Thymus (tissue), 14 donors: ENCODE results near the gene TMEM9. TPM values are rescaled to one million over a fixed set of nuclear protein-coding genes. Genes with fewer than 3 reads are reported as not detected.

Experiments
- DNase-seq, 9 donors: peaks; one replicate each; pipeline ENCODE4 v3.0.0-alpha.2; 2013; ENCODE audit warnings: low spot score in 9 of 9, low read depth in 6 of 9, missing footprints in 1 of 9
- H3K27ac ChIP-seq, 2 donors: one replicate each; pipeline ENCODE4 v1.5.1; 2013; ENCODE audit warnings: control low read depth in 1 of 2, low read depth in 1 of 2, low read length in 1 of 2, mild to moderate bottlenecking in 1 of 2, moderate library complexity in 1 of 2
- H3K27me3 ChIP-seq, 2 donors: one replicate each; pipeline ENCODE4 v1.5.1; 2013; ENCODE audit warnings: low read length in 1 of 2; ENCODE audit not compliant: control insufficient read depth in 2 of 2, insufficient read depth in 1 of 2
- H3K36me3 ChIP-seq, 2 donors: one replicate each; pipeline ENCODE4 v1.5.1; 2013; ENCODE audit warnings: low read length in 1 of 2, mild to moderate bottlenecking in 1 of 2, moderate library complexity in 1 of 2; ENCODE audit not compliant: control insufficient read depth in 2 of 2, insufficient read depth in 2 of 2
- H3K4me1 ChIP-seq, 2 donors: one replicate each; pipeline ENCODE4 v1.5.1; 2013; ENCODE audit warnings: low read length in 2 of 2; ENCODE audit not compliant: control insufficient read depth in 2 of 2, insufficient read depth in 2 of 2
- H3K4me3 ChIP-seq, 2 donors: one replicate each; pipeline ENCODE4 v1.5.1; 2013; ENCODE audit warnings: low read length in 2 of 2, control low read depth in 1 of 2, mild to moderate bottlenecking in 1 of 2
- H3K9me3 ChIP-seq, 2 donors: one replicate each; pipeline ENCODE4 v1.5.1; 2013; ENCODE audit warnings: low read length in 1 of 2, mild to moderate bottlenecking in 1 of 2; ENCODE audit not compliant: control insufficient read depth in 2 of 2, insufficient read depth in 1 of 2
- WGBS: extraction: QIAGEN DNeasy Blood & Tissue Kit; methylation state at CpG from one replicate; pipeline ENCODE4 v1.1.7; 2013; 5-methylcytosine and 5-hydroxymethylcytosine counted together
- long read RNA-seq, 10 donors: transcript quantifications; one replicate each; lab custom pipeline, GENCODE V29; 2026
- polyA plus RNA-seq: library from polyadenylated mRNA; stranded (reverse); fragments of 200-250 nt; gene quantifications from one replicate; pipeline ENCODE4 v1.2.3, GENCODE V29; 2013
- total RNA-seq: library from RNA; stranded (reverse); fragments of 120-200 nt; gene quantifications from one replicate; pipeline ENCODE4 v1.2.4, GENCODE V29; 2013
- donor health status: healthy.

TMEM9 gene
- total RNA-seq = 31.5 TPM
- polyA plus RNA-seq = 57.5 TPM
- long read RNA-seq, donor 1, partial matches to known transcripts = 0 of 1 reads
- long read RNA-seq, donor 1, other reads (novel, unspliced or antisense) = 0 of 1 reads
- long read RNA-seq, donor 2, transcript TMEM9-204 (6 exons, 1,529 nt) = major isoform, 27 of 44 reads
- long read RNA-seq, donor 2, transcript TMEM9-201 (5 exons, 1,959 nt) = minor isoform, 14 of 44 reads
- long read RNA-seq, donor 2, partial matches to known transcripts = 0 of 44 reads
- long read RNA-seq, donor 2, other reads (novel, unspliced or antisense) = 0 of 44 reads
- long read RNA-seq, donor 3, transcript TMEM9-201 (5 exons, 1,959 nt) = minor isoform, 6 of 32 reads
- long read RNA-seq, donor 3, transcript TMEM9-204 (6 exons, 1,529 nt) = major isoform, 24 of 32 reads
- long read RNA-seq, donor 3, partial matches to known transcripts = 0 of 32 reads
- long read RNA-seq, donor 3, other reads (novel, unspliced or antisense) = 0 of 32 reads
- long read RNA-seq, donor 4, transcript TMEM9-204 (6 exons, 1,529 nt) = major isoform, 6 of 10 reads
- long read RNA-seq, donor 4, partial matches to known transcripts = 0 of 10 reads
- long read RNA-seq, donor 4, other reads (novel, unspliced or antisense) = 0 of 10 reads
- long read RNA-seq, donor 5, transcript TMEM9-206 (6 exons, 507 nt) = minor isoform, 5 of 72 reads
- long read RNA-seq, donor 5, transcript TMEM9-204 (6 exons, 1,529 nt) = major isoform, 36 of 72 reads
- long read RNA-seq, donor 5, transcript TMEM9-201 (5 exons, 1,959 nt) = minor isoform, 18 of 72 reads
- long read RNA-seq, donor 5, partial matches to known transcripts = 0 of 72 reads
- long read RNA-seq, donor 5, other reads (novel, unspliced or antisense) = 8 of 72 reads
- long read RNA-seq, donor 6, transcript TMEM9-204 (6 exons, 1,529 nt) = major isoform, 11 of 16 reads
- long read RNA-seq, donor 6, partial matches to known transcripts = 0 of 16 reads
- long read RNA-seq, donor 6, other reads (novel, unspliced or antisense) = 0 of 16 reads
- long read RNA-seq, donor 7, transcript TMEM9-204 (6 exons, 1,529 nt) = major isoform, 22 of 30 reads
- long read RNA-seq, donor 7, partial matches to known transcripts = 0 of 30 reads
- long read RNA-seq, donor 7, other reads (novel, unspliced or antisense) = 0 of 30 reads
- long read RNA-seq, donor 8, partial matches to known transcripts = 0 of 8 reads
- long read RNA-seq, donor 8, other reads (novel, unspliced or antisense) = 0 of 8 reads
- long read RNA-seq, donor 9, transcript TMEM9-204 (6 exons, 1,529 nt) = major isoform, 7 of 13 reads
- long read RNA-seq, donor 9, partial matches to known transcripts = 0 of 13 reads
- long read RNA-seq, donor 9, other reads (novel, unspliced or antisense) = 0 of 13 reads
- long read RNA-seq, donor 10, transcript TMEM9-201 (5 exons, 1,959 nt) = minor isoform, 6 of 24 reads
- long read RNA-seq, donor 10, transcript TMEM9-204 (6 exons, 1,529 nt) = major isoform, 16 of 24 reads
- long read RNA-seq, donor 10, partial matches to known transcripts = 0 of 24 reads
- long read RNA-seq, donor 10, other reads (novel, unspliced or antisense) = 0 of 24 reads

- Histone ChIP-seq H3K27ac (peak within 1 kb of the TSS in 1 of 2 donors; percentile 55), H3K36me3 (peaks cover 13 to 14% of the 10 kb centered on the region in 2 donors), H3K4me3 (peak within 1 kb of the TSS; percentile 85 to 93), H3K4me1 (peaks cover 4 to 11% of the 10 kb centered on the region in 2 donors), H3K9me3 (no peaks in the 10 kb centered on the region), H3K27me3 (no peaks in the 10 kb centered on the region)
- DNase-seq = peak; percentile 89 to 99 (median 97)
- 16% methylated on average over 31 of the region's 31 CpGs for WGBS
Measured at GRCh38 chr1:201154389-201155165, at the start of gene TMEM9. TMEM9 (minus strand) TSS chr1:201154474; CDS start chr1:201153923, 551 bp downstream.

GRCh38 chr1:201198598-201198997 lies 44.3 kb upstream of the TMEM9 start:
- Histone ChIP-seq H3K27ac (no peak overlapping the region), H3K9me3 (no peaks in the 10 kb centered on the region), H3K4me3 (no peak overlapping the region), H3K36me3 (no peaks in the 10 kb centered on the region), H3K4me1 (no peaks in the 10 kb centered on the region), H3K27me3 (peaks cover 0 to 2% of the 10 kb centered on the region in 2 donors)
- 97% methylated on average over 3 of the region's 3 CpGs for WGBS
- no peak for DNase-seq

- DNase-seq = no peak
- peaks cover 0 to 15% of the 10 kb centered on the region in 2 donors for H3K27me3 ChIP-seq
- no peaks in the 10 kb centered on the region for H3K36me3 ChIP-seq
- no peak overlapping the region for H3K27ac ChIP-seq
- no peaks in the 10 kb centered on the region for H3K9me3 ChIP-seq
- 84% methylated on average over 6 of the region's 6 CpGs for WGBS
- H3K4me3 ChIP-seq = no peak overlapping the region
- H3K4me1 ChIP-seq = no peaks in the 10 kb centered on the region
Measured at GRCh38 chr1:201194046-201194445, 39.8 kb upstream of the TMEM9 start.

DNA sequence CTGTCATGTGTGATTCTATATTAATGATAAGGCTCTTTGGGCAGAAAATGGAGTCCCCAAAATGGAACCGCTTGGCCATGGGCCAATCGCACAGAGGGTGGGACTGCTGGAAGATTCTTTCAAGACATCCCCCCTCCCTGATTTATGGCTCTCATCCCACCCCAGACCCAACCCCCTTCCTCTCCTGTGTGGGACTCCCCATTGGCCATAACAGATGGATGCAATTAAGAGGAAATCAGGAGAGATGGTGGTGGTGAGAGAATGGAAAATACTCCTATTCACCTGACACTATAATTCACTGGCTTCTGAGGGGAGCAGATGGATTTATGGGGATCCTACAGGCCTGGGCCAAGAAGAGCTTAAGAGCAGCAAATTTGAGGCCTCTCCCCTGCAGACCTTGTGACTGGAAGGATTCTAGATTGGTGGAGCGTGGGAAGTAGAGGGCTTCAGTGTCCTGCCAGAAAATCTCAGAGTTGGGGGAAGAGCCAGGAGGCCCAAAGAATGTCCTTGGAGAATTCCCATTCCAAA lies 38.1 kb upstream of the TMEM9 start:
- 95% methylated on average over 3 of the region's 3 CpGs for WGBS
- H3K36me3 ChIP-seq = no peaks in the 10 kb centered on the region
- no peaks in the 10 kb centered on the region for H3K4me1 ChIP-seq
- peaks cover 0 to 19% of the 10 kb centered on the region in 2 donors for H3K27me3 ChIP-seq
- no peaks in the 10 kb centered on the region for H3K9me3 ChIP-seq
- no peak overlapping the region for H3K27ac ChIP-seq
- no peak overlapping the region for H3K4me3 ChIP-seq
- DNase-seq = no peak

DNA sequence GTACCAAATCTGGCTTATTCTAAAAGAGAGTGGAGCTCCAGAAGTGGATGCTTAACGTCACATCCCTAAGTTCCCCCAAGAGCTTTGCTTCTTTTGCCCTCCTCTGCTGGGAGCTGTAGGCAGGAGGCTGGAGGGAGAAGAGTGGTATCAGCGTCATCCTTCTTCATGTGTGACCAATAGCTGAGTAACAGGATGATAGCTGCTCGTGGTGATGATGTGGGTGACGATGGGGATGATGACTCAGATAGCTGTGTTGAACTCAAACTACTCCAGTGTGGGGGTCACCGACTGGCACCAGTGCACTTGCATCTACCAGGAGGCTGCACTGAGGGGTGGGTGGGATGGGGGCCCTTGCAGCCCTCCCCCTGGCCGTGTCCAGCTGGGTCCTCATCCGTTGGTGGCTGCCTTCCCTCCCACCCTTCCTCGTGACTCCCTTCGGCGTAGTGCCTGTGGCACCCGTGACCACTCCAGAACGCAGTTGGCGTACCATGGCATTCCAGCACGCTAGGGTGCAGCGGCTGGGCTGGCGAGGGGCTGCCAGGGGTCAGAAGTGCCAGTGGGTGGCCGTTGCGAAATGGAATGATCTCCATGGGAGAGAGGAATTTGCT lies 37.5 kb upstream of the TMEM9 start:
- Histone ChIP-seq H3K4me3 (no peak overlapping the region), H3K27ac (no peak overlapping the region), H3K36me3 (no peaks in the 10 kb centered on the region), H3K4me1 (no peaks in the 10 kb centered on the region), H3K27me3 (peaks cover 0 to 22% of the 10 kb centered on the region in 2 donors), H3K9me3 (no peaks in the 10 kb centered on the region)
- DNase-seq = no peak
- WGBS = 86% methylated on average over 18 of the region's 18 CpGs

- 65% methylated on average over 9 of the region's 9 CpGs for WGBS
- Histone ChIP-seq H3K36me3 (no peaks in the 10 kb centered on the region), H3K27me3 (peaks cover 0 to 22% of the 10 kb centered on the region in 2 donors), H3K9me3 (no peaks in the 10 kb centered on the region), H3K4me3 (no peak within 1 kb of the TSS), H3K4me1 (no peaks in the 10 kb centered on the region), H3K27ac (no peak within 1 kb of the TSS)
- no peak for DNase-seq
Measured at GRCh38 chr1:201190624-201191051, 36.4 kb upstream of the TMEM9 start, which contains the start of gene IGFN1. IGFN1 (plus strand) TSS chr1:201190824; CDS start chr1:201193294, 2,470 bp downstream.

GRCh38 chr1:201190005-201190404 lies 35.7 kb upstream of the TMEM9 start:
- Histone ChIP-seq H3K4me3 (no peak overlapping the region), H3K36me3 (no peaks in the 10 kb centered on the region), H3K27me3 (peaks cover 0 to 28% of the 10 kb centered on the region in 2 donors), H3K9me3 (no peaks in the 10 kb centered on the region), H3K4me1 (peaks cover 0 to 5% of the 10 kb centered on the region in 2 donors), H3K27ac (no peak overlapping the region)
- WGBS = 89% methylated on average over 6 of the region's 6 CpGs
- no peak for DNase-seq
